GM10266 (cell line): ENCODE measurements around the gene MCAT.

ENCODE experiments used
- DNase-seq: peaks from one replicate; pipeline ENCODE4 v3.0.0; 2012; ENCODE audit errors: extremely low spot score
- CTCF ChIP-seq: IDR thresholded peaks from 2 replicates; pipeline ENCODE4 v1.5.1; 2012; ENCODE audit warnings: mild to moderate bottlenecking, low read depth; ENCODE audit not compliant: control insufficient read depth, insufficient read depth; ENCODE audit errors: missing control alignments

MCAT gene

GRCh38 chr22:43129426-43130425 lies 13.5 kb downstream of the MCAT start:
- no peak for TF ChIP-seq CTCF

GRCh38 chr22:43128928-43129424 lies 14.2 kb downstream of the MCAT start:
- no peak for TF ChIP-seq CTCF
- no peak for DNase-seq

More at GRCh38 chr22:43129426-43130425, 13.5 kb downstream of the MCAT start:
- no peak for DNase-seq

- no peak for DNase-seq
- TF ChIP-seq CTCF: no peak
These were observed 15.1 kb downstream of the MCAT start for GRCh38 chr22:43128116-43128515.

GRCh38 chr22:43127166-43127908 lies 15.9 kb downstream of the MCAT start:
- no peak for TF ChIP-seq CTCF
- DNase-seq: no peak

GRCh38 chr22:43126501-43127165 lies 16.6 kb downstream of the MCAT start:
- TF ChIP-seq CTCF: no peak
- no peak for DNase-seq

GRCh38 chr22:43118953-43119458 lies 24.2 kb downstream of the MCAT start:
- DNase-seq: no peak
- TF ChIP-seq CTCF: no peak
